ELF-1 (cell line): ENCODE measurements around the gene SCUBE1.

ENCODE experiments used
- DNase-seq: peaks from one replicate; pipeline ENCODE4 v3.0.0-alpha.2; 2016; ENCODE audit warnings: low read depth, low spot score

The SCUBE1 gene

DNA sequence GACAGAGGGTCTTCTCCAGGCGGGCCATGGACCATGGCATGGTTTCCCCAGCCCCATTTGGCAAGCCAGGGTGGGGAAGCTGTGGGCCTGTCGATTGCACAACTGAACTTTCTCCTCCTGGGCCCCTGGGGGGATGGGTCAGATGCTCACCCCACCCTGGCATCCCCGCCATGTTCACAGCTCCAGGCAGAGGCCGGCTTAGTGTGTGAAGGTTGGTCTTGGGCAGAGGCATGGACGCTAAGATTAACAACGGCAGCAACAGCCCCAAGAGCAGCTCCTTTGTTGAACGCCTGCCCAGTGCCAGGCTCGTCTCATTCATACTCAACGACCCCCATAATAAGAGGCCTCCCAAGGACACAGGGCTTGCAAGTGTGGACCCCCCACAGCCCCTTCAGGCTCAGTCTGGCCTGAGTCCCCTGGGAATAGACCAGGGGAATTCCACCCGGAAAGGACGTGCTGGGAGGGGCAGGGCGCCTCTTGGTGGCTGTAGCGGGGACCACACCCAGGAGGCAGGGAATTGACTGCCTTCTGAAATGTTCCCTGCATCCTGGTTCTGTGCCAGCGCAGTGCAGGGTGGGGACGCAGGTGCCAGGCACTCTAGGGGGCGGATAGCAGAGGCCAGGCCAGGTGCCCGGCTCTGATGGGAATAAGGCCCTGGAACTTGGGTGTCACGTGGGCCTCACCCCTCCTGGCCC is 183.5 kb downstream of the SCUBE1 start:
- peak; percentile 58 for DNase-seq

DNA sequence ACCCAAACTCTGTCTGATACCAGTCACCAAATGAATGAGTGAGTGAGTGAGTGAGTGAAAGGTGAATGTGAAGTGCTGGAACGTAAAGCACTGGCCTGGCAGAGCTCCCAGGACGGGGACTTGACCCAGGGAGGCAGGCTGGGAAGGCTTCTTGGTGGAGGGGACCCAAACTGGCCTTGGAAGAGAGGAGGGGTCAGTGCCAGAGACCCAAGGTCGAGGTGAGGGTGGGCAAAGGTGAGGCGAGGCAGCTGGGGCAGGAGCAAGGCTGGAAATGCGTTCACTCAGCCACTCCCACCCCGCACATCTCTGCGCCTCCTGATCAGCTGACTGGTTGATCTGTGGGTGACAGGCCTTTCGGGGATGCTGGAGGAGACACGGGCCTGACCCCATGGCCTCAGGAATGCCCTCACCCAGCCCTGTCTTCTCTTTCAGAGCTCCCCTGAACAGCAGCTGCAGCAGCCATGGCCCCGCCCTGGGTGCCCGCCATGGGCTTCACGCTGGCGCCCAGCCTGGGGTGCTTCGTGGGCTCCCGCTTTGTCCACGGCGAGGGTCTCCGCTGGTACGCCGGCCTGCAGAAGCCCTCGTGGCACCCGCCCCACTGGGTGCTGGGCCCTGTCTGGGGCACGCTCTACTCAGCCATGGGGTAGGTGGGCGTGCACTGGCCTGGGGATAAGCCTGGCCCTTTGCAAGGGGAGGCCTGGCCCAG is 184.2 kb downstream of the SCUBE1 start:
- no peak for DNase-seq

DNA sequence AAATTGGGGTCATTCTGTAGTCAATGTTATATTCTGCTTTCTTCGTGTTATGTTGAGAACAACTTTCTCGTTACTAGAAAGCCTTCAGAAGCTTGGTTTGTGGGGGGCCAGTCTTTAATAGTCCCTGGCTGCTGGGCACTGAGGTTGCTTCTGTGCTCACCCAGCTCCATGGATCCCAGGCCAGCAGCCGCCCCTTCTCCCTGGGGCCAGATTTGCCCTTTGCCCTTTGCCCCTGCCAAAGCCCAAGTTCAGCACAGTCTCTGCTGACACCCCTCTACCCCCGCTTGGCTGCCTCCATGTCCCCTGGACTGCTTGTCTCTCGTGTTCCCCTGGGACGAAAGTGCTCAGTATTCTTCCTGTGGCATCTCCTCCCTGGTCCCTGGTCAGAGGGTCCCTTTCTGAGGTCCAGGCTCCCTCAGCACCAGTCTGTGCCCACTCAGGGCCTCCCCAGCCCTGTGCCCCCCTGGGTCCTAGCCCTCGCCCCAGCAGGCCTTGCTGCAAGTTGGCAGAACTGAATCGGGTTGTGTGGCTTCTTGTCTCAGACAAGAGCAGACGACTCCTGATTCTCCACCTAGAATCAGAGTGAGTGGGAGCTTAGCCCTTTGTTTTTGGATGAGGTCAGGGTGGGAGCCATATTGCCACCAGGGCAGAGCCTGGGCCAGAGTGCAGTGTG is 185.2 kb downstream of the SCUBE1 start:
- DNase-seq = no peak

DNA sequence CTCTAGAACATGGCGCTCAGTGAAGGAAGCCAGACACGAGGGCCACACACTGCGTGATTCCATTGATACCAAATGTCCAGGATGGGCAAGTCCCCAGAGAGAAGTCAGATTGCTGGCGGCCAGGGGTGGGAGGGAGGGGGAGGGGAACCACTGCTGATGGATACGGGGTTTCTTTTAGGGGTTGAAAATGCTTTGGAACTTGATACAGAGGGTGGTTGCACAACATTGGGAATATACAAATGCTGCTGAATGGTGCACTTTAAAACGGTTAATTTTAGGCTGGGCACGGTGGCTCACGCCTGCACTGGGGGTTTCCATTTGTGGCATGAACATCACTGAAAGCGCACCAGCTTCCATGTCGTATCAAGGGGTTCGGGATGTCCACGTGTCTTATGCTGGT is 186.8 kb downstream of the SCUBE1 start:
- DNase-seq = no peak

DNA sequence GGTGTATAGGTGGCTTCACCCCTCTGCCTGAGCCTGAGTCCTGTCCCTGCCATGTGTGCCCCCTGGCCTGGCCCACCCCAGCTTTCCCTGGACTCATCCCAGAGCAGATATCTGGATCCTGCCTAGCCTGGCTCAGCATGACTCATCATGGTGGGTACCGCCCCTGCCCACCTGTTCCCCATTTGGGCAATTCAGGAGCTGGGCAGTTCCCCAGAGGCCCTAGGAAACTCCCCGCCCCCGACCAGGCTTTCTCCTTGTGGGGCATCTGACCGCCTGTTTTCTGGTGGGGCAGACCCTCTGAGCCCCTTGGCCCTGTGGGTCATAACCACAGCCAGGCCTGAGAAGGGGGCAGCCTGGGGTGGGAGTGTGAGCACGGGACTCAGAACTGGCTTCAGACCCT is 187.4 kb downstream of the SCUBE1 start:
- DNase-seq = no peak

DNA sequence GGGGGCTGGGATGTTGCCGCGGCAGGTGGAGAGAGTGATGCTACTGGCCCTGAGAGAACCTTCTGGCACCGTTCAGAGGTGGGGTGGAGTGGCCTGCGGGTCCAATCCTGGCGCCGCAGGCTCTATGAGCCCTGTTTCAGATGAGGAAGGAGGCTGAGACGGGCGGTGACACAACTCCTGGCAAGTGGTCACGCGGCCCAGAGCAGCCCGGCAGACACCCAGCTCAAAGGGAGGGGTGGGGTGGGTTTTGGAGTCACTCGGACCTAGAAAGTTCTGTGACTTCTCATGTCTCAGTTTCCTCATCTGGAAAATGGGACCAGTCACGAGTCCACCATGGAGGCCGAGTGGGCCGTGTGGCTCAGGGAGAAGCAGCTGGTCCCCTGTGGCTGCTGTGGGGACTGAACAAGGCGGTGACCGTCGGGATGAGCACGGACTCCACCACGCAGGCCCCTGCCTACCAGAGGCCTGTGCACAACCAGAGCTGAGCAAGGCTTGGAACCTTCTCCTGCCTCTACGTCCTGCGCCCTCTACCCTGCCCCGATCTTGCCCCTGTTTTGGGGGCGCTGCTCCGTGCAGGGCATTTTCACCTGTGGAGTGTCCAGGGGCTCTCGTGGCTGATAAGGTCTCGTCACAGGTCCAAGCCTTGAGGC is 188.2 kb downstream of the SCUBE1 start:
- no peak for DNase-seq

DNA sequence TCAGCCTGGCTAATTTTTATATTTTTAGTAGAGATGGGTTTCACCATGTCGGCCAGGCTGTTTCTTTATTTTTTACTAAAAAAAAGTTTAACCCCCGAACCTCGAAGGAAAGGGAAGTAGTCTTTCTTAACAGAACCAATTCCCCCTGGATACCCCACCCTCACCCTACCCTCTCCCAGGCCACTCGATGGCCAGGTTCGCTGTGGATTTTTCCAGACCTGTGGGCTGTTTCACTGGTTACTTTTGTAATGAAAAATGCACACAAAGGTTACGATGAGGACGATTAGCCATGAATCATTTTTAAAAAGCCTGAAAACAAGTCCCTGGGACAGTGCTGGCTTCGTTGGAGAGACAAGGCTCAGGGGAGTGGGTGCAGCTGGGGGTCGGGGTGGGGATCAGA is 189.3 kb downstream of the SCUBE1 start:
- DNase-seq = no peak

DNA sequence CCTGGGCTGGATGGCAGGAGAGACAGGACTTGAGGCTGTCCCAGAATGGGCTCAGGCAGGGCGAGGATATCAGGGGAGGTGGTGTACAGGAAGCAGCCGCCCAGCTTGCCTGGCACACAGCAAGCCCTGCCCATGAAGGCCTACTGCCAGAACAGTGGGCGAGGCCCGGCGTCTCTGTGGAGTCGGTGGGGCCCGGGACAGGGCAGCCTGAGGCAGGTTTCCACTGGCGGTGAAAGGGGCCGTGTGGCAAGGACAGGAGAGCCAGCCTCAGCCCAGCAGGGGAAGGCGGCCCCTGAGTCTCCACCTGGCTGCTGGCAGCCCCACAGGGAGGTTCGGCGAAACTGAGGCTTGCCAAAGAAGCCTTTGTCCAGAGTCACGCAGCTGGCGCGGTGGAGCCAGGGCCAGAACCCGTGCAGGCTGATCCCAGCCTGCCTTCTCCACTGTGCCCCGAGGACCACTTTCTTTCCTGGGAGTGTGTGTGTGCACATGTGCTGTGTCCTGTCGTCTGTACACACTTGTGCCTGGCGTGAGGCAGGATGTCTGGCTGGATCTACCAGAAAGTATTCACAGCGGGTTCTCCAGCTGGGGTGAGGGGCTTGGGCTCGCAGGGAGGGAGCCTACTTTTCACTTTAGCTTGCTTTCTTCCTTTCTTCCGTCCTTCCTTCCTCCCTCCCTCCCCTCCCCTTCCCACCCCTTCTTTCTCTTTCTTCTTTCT is 190.7 kb downstream of the SCUBE1 start:
- DNase-seq = peak; percentile 35

DNA sequence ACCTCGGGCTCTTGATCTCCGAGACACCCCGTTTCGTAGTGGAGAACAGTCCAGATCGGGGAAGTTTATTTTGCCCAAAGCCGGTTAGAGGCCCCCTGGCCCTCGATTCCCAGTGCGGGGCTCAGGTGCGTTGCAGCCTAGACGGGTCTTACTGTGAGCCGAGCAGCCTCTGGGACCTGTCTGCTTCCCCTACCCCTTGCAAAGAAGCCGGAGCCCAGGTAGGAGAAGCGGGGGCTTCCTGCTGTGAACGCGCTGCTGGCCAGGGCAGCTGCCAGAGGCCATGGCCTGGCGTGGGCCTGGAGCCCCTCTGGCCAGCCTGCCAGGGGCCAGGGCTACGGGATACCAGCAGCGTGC is 191.2 kb downstream of the SCUBE1 start:
- DNase-seq = no peak

DNA sequence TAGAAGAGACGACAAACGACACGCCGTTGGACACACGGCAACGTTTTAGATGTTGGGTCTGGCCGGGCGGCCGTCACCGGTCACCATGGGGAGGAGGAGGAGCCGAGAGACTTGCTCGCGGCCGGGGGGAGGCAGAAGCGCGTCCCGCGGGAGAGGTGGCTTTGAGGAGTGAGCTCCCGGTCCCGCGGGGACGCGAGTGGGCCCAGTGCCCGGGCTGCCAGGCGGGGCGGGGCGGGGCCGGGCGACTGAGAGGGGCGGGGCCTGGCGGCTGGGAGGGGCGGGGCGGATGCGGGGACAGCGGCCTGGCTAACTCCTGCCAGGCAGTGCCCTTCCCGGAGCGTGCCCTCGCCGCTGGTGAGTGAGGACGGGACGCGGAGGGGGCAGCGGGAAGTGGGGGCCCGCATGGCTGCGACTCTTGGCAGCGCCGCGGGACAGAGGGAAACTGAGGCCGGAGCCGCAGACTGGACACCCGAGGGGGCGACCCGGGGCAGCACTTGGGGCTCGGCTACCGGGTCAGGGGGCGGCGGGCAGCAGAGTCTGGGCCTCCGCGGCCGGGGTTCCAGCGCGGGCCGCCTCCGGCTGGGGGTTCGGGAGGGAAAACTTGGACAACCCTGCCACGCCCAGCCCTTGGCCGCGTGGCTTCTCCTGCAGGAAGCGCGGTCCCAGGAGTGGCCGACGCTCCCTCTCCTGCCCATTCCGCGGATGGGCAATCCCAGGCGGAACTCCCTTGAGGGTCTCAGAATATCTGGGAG is 191.7 kb downstream of the SCUBE1 start, which contains the start of gene TSPO:
TSPO (plus strand) TSS at position 309 of the 752 bp plus-strand sequence. CDS start 7,680 bp downstream, outside the sequence.
- no peak for DNase-seq

DNA sequence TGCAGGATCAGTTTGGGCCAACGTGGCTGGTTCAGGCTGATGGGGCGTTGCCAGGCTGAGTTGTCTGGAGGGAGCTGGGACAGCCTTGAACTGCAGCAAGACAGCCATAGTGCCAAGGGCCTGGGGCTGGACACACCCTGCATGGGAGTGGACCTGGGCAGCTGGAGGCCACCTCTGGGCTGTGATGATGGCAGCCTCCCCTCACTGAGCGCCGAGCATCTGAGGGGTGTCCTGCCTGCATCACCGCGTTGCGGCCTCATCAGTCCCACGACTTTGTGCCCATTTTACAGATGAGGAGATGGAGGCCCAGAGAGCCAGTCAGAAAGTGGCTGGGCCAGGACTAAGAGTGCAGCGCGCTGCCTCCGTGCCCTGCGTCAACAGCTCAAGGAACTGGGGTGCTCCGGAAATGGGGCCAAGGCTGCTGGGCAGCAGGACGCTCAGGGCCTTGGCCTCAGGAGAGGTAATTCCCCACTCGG is 192.4 kb downstream of the SCUBE1 start:
- no peak for DNase-seq

DNA sequence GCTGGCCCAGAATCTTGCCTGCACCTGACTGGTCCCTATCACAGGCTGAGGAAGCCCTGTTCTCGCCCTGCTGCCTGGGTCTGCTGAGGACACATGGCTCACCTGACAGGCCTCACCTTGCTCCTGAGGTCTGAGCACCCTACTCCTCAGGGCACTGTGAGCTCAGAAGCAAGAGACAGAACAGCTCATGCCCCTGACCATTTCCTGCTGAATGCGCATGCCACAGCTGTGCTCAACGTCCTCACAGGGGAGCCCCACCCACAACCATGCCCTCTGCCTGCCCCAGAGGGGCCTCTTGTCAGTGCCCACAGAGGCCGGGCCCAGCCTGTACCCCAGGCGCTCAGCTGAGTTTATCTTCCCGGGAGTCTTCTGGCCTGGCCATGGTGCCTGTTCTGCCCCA is 194.6 kb downstream of the SCUBE1 start:
- DNase-seq = no peak

DNA sequence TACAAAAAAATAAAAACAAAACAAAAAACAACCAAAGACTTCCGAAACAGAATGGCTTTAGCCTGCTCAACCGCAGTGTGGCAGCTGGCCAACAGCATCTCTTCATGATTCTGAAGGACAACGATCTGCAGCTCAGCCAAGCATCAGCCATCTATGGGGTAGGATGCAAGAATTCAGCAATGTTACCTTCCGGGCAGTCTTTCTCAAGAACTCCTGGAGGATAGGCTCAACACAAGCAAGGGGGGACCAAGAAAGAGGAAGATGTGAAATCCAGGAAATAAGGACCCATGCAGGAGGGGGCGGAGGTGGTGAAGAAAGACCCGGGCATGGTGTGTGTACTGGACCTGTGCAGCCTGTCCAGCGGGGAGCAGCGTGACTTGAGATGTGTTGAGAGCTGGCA is 195.4 kb downstream of the SCUBE1 start:
- DNase-seq = no peak
